Activated CD8-positive, alpha-beta memory T cell treated with anti-CD3 and anti-CD28 coated beads, Interleukin-2, amount 10 ng/mL, durations not matched to agents 7 days and 5 days (primary cell): ENCODE results near the gene TENT5C. TPM values are rescaled to one million over a fixed set of nuclear protein-coding genes. Genes with fewer than 3 reads are reported as not detected.

Experiments
- ATAC-seq: fragments of 150-1000 bp; cut with Tn5 transposase; one replicate; pipeline ENCODE4 v1.10.0; 2021; ENCODE audit warnings: moderate library complexity
- CTCF ChIA-PET: fragments of 350-600 bp; sonication (Branson Sonifier 250); formaldehyde crosslinking; loops from one replicate; lab custom pipeline; 2021; ENCODE audit warnings: antibody characterized with exemption; lab: Charles Lee
- DNase-seq: peaks from one replicate; pipeline ENCODE4 v3.0.0-alpha.2; 2020
- H3K27ac Mint-ChIP-seq: one replicate; pipeline ENCODE4 v1.8.0; 2021; ENCODE audit warnings: mild to moderate bottlenecking, mixed read lengths
- H3K27me3 Mint-ChIP-seq: one replicate; pipeline ENCODE4 v1.8.0; 2021; ENCODE audit warnings: mixed read lengths
- H3K36me3 Mint-ChIP-seq: one replicate; pipeline ENCODE4 v1.8.0; 2021; ENCODE audit warnings: mild to moderate bottlenecking, mixed read lengths
- H3K4me1 Mint-ChIP-seq: one replicate; pipeline ENCODE4 v1.8.0; 2021; ENCODE audit warnings: mixed read lengths
- H3K4me3 Mint-ChIP-seq: one replicate; pipeline ENCODE4 v1.8.0; 2021; ENCODE audit warnings: mild to moderate bottlenecking, moderate library complexity, mixed read lengths
- H3K9me3 Mint-ChIP-seq: one replicate; pipeline ENCODE4 v1.8.0; 2022; ENCODE audit warnings: low read depth, mixed read lengths
- total RNA-seq, 2 experiments: library from RNA; stranded (reverse); gene quantifications; one replicate each; pipeline ENCODE4 v1.2.3, GENCODE V29; 2021

Gene TENT5C
- total RNA-seq, 2 experiments from 2014 or later: 41.6 to 50.3 TPM

DNA sequence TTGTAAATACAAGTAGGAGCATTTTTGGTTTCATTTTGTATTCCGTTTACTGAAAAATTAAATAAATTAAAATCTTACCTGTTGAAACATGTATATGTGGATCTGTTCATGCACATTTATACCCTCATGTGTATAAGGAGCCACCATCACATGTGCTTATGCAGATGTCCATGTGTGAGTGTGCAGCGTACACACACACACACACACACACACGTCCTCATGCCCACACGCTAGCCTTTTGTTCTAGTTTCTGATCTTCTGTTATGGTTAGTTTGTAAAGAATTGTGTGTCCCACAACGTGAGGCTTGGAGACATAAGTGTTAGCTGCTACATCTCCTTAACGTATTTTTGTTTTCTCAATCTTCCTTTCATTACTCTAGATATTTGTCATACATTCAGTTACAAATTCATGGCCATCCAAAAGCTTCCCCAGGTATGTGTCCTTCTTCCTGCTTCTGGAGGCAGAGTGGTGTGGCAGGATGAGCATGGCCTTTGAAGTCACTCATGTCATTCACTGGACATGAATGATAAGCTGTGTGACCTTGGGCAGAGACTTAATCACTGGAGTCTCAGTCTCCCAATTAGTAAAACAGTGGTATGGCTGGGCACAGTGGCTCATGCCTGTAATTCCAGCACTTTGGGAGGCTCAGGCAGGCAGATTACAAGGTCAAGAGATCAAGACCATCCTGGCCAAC, 54.6 kb downstream of the TENT5C start:
- peak overlapping the region; percentile 47 for H3K4me3 Mint-ChIP-seq
- no peak for ATAC-seq
- peaks cover 97% of the 10 kb centered on the region for H3K4me1 Mint-ChIP-seq
- no peak for DNase-seq
- CTCF ChIA-PET: interaction anchor here (0.8 to 7.3 kb wide), 8 partner anchors 9 to 125 kb away, joined by 3 to 56 read pairs (median 4); partner anchors contain the start of gene TENT5C
- peak overlapping the region; percentile 95 for H3K27ac Mint-ChIP-seq
- no peaks in the 10 kb centered on the region for H3K27me3 Mint-ChIP-seq
- no peaks in the 10 kb centered on the region for H3K9me3 Mint-ChIP-seq
- peaks cover 13% of the 10 kb centered on the region for H3K36me3 Mint-ChIP-seq

DNA sequence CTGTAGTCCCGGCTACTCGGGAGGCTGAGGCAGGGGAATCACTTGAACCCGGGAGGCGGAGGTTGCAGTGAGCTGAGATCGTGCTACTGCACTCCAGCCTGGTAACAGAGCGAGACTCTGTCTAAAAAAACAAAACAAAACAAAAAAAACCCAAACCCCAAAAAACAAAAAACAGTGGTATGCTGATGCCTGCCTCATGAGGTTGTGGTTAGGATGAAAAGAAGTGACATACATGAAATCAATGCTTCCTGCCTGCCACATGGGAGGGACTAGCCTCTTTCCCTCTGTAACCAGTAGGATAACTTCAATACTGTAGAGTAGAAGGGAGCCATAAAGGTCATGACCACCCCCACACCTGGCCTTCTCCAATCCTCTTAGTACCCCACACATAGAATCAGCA, 55.2 kb downstream of the TENT5C start:
- CTCF ChIA-PET: interaction anchor here (0.8 to 7.3 kb wide), 9 partner anchors 9 to 126 kb away, joined by 3 to 56 read pairs (median 4); partner anchors contain the start of gene TENT5C
- H3K4me3 Mint-ChIP-seq: peak overlapping the region; percentile 47
- peaks cover 16% of the 10 kb centered on the region for H3K36me3 Mint-ChIP-seq

DNA sequence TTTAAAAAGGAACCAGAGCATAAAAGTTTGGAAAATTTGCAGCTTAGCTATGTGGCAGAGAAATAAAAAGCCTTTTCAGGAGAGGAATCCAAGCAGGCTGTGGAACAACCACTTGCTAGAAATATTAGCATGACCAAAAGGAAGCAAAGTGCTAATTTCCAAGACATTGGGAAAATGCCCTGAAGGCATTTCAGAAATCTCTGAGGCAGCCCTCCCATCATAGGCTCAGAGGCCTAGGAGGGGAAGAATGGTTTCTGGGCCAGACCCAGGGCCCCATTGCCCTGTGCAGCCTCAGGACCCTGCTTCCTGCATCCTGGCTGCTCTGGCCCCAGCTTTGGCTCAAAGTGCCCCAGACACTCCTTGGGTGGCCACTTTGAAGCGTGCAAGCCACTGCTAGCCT, 56.8 kb downstream of the TENT5C start:
- Mint-ChIP-seq H3K36me3 (peaks cover 20% of the 10 kb centered on the region), H3K27me3 (no peaks in the 10 kb centered on the region), H3K4me3 (no peak overlapping the region), H3K9me3 (no peaks in the 10 kb centered on the region), H3K27ac (peak overlapping the region; percentile 95), H3K4me1 (peaks cover 93% of the 10 kb centered on the region)
- DNase-seq (no peak), ATAC-seq (no peak)
- CTCF ChIA-PET: interaction anchor here (0.8 to 2.2 kb wide), 5 partner anchors 8 to 128 kb away, joined by 3 to 8 read pairs (median 6); partner anchors contain the start of gene TENT5C

More for the DNA sequence above, 55.2 kb downstream of the TENT5C start:
- ATAC-seq (peak; percentile 12), DNase-seq (peak; percentile 68)
- Mint-ChIP-seq H3K9me3 (no peaks in the 10 kb centered on the region), H3K27ac (peak overlapping the region; percentile 95), H3K27me3 (no peaks in the 10 kb centered on the region), H3K4me1 (peaks cover 97% of the 10 kb centered on the region)

DNA sequence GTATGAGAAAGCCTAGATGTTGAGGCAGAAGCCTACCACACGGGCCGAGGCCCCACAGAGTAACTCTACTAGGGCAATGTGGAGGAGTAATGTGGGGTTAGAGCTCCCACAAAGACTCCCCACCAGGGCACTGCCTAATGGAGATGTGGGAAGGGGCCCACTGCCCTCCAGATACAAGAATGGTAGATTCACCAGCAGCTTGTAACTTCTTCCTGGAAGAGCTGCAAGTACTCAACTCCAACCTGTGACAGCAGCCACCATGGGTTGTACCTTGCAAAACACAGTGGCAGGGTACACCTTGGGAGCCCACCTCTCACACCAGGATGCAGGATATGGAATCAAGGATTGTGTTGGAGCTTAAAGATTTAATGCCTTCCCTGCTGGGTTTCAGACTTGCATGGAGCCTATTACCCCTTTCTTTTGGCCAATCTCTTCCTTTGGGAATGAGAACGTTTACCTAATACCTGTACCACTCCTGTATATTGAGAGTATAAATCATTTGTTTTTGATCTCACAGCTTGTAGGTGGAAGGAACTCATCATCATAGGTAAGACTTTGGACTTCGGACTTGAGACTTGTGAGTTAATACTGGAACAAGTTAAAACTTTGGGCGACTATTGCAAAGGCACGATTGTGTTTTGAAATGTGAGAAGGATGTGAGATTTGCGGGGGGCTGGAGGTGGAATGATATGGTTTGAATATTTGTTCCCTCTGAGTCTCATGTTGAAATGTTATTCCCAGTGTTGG, 57.5 kb downstream of the TENT5C start:
- no peak for DNase-seq
- H3K4me1 Mint-ChIP-seq: peaks cover 92% of the 10 kb centered on the region
- H3K9me3 Mint-ChIP-seq: no peaks in the 10 kb centered on the region
- no peaks in the 10 kb centered on the region for H3K27me3 Mint-ChIP-seq
- peak overlapping the region; percentile 95 for H3K27ac Mint-ChIP-seq
- H3K4me3 Mint-ChIP-seq: no peak overlapping the region
- CTCF ChIA-PET: interaction anchor here (1.1 to 2.9 kb wide), 5 partner anchors 9 to 129 kb away, joined by 3 to 8 read pairs (median 7); partner anchors contain the start of gene TENT5C
- no peak for ATAC-seq
- H3K36me3 Mint-ChIP-seq: peaks cover 22% of the 10 kb centered on the region

DNA sequence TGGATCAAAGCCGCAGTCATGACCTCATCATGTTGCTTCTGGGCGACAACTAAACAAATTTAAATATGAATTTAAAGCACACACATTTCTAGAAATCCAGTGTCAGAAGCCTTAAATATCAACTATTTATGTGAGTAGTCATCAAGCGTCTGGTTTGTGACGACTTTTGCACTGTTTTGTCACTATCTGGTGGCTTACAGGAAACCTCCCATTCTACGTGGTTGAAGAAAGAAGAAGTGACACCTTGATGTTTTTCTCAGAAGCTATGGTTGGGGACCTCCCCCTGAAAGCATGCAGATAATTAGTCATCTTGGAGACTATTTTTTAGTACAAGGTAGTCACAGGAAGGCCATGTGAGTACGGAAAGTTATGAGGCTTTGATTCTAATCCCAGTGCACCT, 58.5 kb downstream of the TENT5C start:
- Mint-ChIP-seq H3K27ac (peak overlapping the region; percentile 95), H3K36me3 (peaks cover 22% of the 10 kb centered on the region), H3K9me3 (no peaks in the 10 kb centered on the region), H3K27me3 (no peaks in the 10 kb centered on the region), H3K4me1 (peaks cover 82% of the 10 kb centered on the region), H3K4me3 (no peak overlapping the region)
- peak; percentile 88 for DNase-seq
- CTCF ChIA-PET: interaction anchor here (0.7 to 2.9 kb wide), 7 partner anchors 10 to 130 kb away, joined by 3 to 15 read pairs (median 6); no protein-coding TSS in a partner anchor
- ATAC-seq: peak; percentile 80

DNA sequence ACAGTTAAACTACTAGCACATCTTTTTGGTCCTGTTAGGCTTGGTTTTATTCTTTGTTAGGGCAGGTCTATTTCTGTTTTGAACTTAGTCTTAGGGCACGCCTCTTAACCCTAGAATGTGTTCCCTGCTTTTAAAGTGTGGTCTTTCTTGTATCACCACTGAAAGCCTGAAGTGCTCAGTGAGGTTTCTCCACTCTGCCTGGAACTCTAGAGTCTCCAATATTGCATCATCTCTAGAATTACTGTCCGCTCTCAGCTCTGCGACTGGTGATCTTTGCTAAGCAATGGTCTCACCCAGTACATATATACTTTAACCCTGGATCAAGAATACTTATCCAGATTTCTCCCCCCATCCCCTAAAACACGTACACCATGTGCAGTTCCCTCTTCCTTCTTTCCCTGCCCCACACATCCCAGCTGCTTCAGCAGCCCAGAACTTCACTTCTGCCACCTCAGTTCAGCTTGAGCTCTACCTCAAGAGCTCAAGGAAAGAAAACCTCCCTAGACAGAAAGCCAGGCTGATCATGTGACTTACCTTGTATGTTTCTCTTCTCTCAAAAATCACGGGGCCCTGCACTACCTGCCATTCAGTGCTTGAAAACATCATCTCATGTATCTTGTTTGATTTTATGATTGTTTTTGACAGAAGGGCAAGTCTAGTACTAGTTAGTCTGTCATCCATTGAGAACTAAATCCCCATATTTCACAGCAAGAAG, 59.9 kb downstream of the TENT5C start:
- peak overlapping the region; percentile 52 for H3K27ac Mint-ChIP-seq

DNA sequence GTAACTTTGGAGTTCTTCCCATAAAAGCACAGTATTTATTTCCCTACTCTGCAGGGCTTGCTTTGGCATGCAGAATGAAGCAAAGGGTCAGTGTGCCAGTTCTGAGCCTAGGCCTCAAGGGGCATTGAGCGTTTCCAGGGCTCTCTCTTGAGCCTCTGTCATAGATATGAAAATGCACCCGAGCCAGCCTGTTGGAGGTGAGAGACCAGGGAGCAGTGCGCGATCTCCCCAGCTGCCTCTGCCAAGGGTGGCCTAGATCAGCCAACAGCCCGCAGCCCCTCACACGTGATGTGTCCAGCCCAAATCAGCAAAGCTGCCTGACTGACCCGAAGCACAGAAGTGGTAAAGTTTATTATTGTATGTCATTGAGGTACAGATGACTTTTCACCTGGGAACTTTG, 63.7 kb downstream of the TENT5C start:
- peaks cover 9% of the 10 kb centered on the region for H3K36me3 Mint-ChIP-seq
- no peaks in the 10 kb centered on the region for H3K27me3 Mint-ChIP-seq
- no peak for DNase-seq
- H3K4me3 Mint-ChIP-seq: no peak overlapping the region
- CTCF ChIA-PET: interaction anchor here (0.5 to 6.7 kb wide), 9 partner anchors 9 to 135 kb away, joined by 3 to 52 read pairs (median 4); no protein-coding TSS in a partner anchor
- no peak overlapping the region for H3K27ac Mint-ChIP-seq
- no peak for ATAC-seq
- H3K9me3 Mint-ChIP-seq: no peaks in the 10 kb centered on the region
- H3K4me1 Mint-ChIP-seq: peaks cover 57% of the 10 kb centered on the region

More for the DNA sequence above, 59.9 kb downstream of the TENT5C start:
- no peaks in the 10 kb centered on the region for H3K27me3 Mint-ChIP-seq
- H3K4me1 Mint-ChIP-seq: peaks cover 69% of the 10 kb centered on the region
- H3K4me3 Mint-ChIP-seq: no peak overlapping the region
- ATAC-seq (no peak), DNase-seq (no peak)
- CTCF ChIA-PET: interaction anchor here (0.7 to 2.9 kb wide), 10 partner anchors 9 to 131 kb away, joined by 3 to 15 read pairs (median 4); no protein-coding TSS in a partner anchor
- peaks cover 22% of the 10 kb centered on the region for H3K36me3 Mint-ChIP-seq
- H3K9me3 Mint-ChIP-seq: no peaks in the 10 kb centered on the region

DNA sequence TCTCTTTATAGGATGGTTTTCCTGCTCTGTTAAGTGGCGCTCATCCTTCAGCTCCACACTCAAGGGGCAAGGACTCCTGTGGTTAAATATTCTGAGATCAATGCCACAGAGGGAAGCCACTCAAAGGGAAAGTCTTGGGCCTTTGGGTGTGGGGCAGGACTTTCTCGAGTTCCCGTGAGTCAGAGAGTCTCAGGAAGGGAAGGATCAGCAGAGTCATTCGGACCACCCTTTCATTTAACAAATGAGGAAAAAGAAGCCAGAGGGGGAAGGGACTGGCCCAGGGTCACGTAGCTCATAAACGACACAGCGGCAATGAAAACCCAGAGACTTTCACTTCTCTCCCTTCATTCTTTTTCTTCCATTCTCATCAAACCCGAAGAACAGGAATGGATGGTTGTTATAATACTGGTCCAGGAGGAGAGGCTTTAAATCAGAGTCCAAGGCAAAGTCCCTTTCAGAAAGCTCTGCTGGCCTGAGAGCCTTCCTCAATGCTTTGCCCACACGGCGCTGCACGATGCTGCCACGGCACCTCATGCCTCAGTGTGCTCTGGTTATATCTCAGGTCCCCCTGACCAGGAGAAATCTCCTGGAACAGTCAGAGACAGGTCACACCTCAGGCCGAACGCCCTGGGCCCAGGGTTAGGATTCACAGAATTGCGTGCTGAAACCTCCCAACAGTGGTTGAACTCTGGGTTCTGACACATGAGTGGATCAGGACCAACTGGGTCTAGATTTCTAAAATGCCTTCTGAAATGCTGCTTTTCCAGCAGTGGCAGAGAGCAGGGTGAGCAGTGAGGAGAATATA, 65.3 kb downstream of the TENT5C start:
- no peak overlapping the region for H3K4me3 Mint-ChIP-seq
- no peak for ATAC-seq
- H3K27ac Mint-ChIP-seq: no peak overlapping the region
- H3K36me3 Mint-ChIP-seq: peaks cover 6% of the 10 kb centered on the region
- H3K4me1 Mint-ChIP-seq: peaks cover 44% of the 10 kb centered on the region
- H3K27me3 Mint-ChIP-seq: no peaks in the 10 kb centered on the region
- CTCF ChIA-PET: interaction anchor here (1.2 to 7.4 kb wide), 10 partner anchors 14 to 137 kb away, joined by 3 to 113 read pairs (median 5); no protein-coding TSS in a partner anchor
- no peaks in the 10 kb centered on the region for H3K9me3 Mint-ChIP-seq
- DNase-seq: no peak

DNA sequence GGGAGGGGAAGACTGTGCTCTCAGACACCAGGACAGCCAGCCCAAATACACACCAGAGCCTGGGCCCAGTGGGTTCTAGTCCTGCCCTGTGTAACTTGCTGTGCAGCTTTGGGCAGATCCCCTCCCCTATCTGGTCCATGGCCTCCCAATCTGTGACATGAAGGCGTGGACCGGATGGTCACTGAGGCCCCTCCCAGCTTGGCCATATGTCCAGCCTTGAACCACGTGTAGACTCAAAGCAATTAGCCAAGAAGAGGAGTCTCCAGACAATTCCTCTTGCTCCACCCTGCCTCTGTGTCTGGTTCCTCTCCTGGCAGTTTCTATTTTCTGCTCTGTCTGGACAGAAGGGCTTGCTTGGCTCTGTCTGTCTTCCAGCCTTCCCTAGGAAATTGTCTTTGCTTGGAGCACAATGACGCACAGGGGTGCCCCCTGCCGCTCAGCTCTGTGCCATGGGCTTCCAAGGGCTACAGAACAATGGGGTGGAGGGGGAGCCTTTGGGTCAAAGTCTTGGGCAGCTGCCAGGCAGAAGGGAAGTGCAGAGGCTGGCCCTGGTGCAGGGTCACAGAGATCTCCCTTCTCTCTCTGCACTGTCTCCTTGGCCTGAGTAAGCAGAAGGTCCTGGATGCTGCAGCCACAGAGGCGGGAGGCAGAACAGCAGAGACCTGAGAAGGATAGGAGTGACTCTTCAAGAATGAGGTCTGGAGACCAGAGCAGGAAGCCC, 66.1 kb downstream of the TENT5C start:
- DNase-seq (no peak), ATAC-seq (no peak)
- Mint-ChIP-seq H3K27ac (no peak overlapping the region), H3K4me1 (peaks cover 40% of the 10 kb centered on the region), H3K4me3 (no peak overlapping the region), H3K27me3 (no peaks in the 10 kb centered on the region), H3K36me3 (peaks cover 3% of the 10 kb centered on the region), H3K9me3 (no peaks in the 10 kb centered on the region)
- CTCF ChIA-PET: interaction anchor here (1.2 to 7.4 kb wide), 7 partner anchors 11 to 138 kb away, joined by 3 to 113 read pairs (median 50); partner anchors contain the start of gene TENT5C

DNA sequence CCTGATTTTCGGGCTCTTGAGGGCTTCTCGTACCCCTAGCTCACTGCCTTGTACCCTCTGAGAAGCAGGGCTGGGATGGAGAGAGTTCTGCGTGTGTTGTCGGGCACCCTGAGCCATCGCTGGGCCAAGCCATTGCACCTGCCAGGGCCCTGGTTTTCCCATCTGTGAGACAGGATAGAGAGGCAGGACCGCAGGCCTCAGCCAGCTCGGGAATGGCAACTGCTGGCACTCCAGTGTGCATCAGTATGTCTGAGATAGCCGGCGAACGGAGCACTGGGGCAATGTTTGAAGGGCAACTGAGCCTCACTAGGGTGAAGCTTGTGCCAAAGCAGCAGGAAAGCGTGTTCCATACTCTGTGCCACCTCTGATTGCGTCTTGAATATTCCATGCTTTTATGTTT, 66.9 kb downstream of the TENT5C start:
- CTCF ChIA-PET: interaction anchor here (0.7 to 7.4 kb wide), 13 partner anchors 9 to 162 kb away, joined by 3 to 113 read pairs (median 7); partner anchors contain the start of gene TENT5C
- ATAC-seq: no peak
- Mint-ChIP-seq H3K27me3 (no peaks in the 10 kb centered on the region), H3K4me3 (no peak overlapping the region), H3K27ac (peak overlapping the region; percentile 14), H3K4me1 (peaks cover 34% of the 10 kb centered on the region), H3K36me3 (peaks cover 2% of the 10 kb centered on the region), H3K9me3 (no peaks in the 10 kb centered on the region)
- DNase-seq: no peak

DNA sequence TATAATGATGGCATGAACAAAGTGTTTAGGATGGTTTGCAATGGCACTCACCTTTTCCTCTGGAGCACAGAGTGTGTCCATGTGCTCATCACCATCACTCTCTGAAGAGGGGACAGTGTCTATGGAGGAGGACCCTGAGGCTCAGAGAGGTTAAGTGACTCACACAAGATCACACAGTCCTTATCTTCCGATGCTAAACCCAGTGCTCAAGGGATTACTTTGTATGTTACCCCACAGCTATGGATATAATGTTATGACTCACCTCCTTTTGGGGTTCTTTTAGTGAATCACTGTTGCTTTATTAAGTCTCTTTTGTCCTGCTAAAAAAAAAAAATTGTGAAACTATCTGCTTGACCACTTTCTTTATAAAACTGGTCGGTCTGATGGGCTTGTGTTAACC, 67.6 kb downstream of the TENT5C start:
- peak; percentile 58 for ATAC-seq
- no peaks in the 10 kb centered on the region for H3K36me3 Mint-ChIP-seq
- H3K9me3 Mint-ChIP-seq: no peaks in the 10 kb centered on the region
- CTCF ChIA-PET: interaction anchor here (0.7 to 7.4 kb wide), 21 partner anchors 8 to 163 kb away, joined by 3 to 113 read pairs (median 7); partner anchors contain the start of gene TENT5C
- H3K27me3 Mint-ChIP-seq: no peaks in the 10 kb centered on the region
- DNase-seq: no peak
- H3K4me3 Mint-ChIP-seq: no peak overlapping the region
- no peak overlapping the region for H3K27ac Mint-ChIP-seq
- H3K4me1 Mint-ChIP-seq: peaks cover 30% of the 10 kb centered on the region
